GM19438 (cell line): ENCODE results near the gene SLC39A1.
"Not testable (repeated sequence)": the region's sequence is repeated elsewhere in the genome, so short reads cannot be mapped to it uniquely, and the experiment has no call there.

Experiments
- ATAC-seq: cut with Tn5 transposase; IDR thresholded peaks from one replicate; pipeline ENCODE4 v1.9.1; 2021; ENCODE audit warnings: low read depth; ENCODE audit not compliant: unreplicated experiment

The SLC39A1 gene

GRCh38 chr1:153933430-153933829 is 29.9 kb downstream of the SLC39A1 start:
- ATAC-seq, result no peak

GRCh38 chr1:153932156-153933131 is 30.9 kb downstream of the SLC39A1 start:
- ATAC-seq, result no peak

GRCh38 chr1:153929981-153930948 is 33.1 kb downstream of the SLC39A1 start:
- ATAC-seq, result no peak

GRCh38 chr1:153929426-153929825 is 33.9 kb downstream of the SLC39A1 start:
- no peak for ATAC-seq

- ATAC-seq, result no peak
Observed at GRCh38 chr1:153928791-153929341, 34.5 kb downstream of the SLC39A1 start.

- no peak for ATAC-seq
Observed at GRCh38 chr1:153928245-153928644, 35.1 kb downstream of the SLC39A1 start.

GRCh38 chr1:153926405-153926804 is 36.9 kb downstream of the SLC39A1 start:
- no peak for ATAC-seq

- peak; percentile 93 for ATAC-seq
Observed at GRCh38 chr1:153922972-153923925, 40.1 kb downstream of the SLC39A1 start, which contains the start of gene GATAD2B. Gene GATAD2B, minus strand, starts transcription at chr1:153922972. Its CDS starts 94,625 bp downstream, at chr1:153828347.

- ATAC-seq, result peak; percentile 27
Observed at GRCh38 chr1:153922076-153922971, 41.0 kb downstream of the SLC39A1 start.

- no peak for ATAC-seq
Observed at GRCh38 chr1:153921803-153922075, 41.6 kb downstream of the SLC39A1 start.

- no peak for ATAC-seq
Observed at GRCh38 chr1:153921080-153921802, 42.1 kb downstream of the SLC39A1 start.

- no peak for ATAC-seq
Observed at GRCh38 chr1:153919876-153920852, 43.2 kb downstream of the SLC39A1 start.

- ATAC-seq, result no peak
Observed at GRCh38 chr1:153916297-153916696, 47.0 kb downstream of the SLC39A1 start.

- no peak for ATAC-seq
Observed at GRCh38 chr1:153912349-153912748, 51.0 kb downstream of the SLC39A1 start.

GRCh38 chr1:153910560-153910959 is 52.8 kb downstream of the SLC39A1 start:
- ATAC-seq, result not testable (repeated sequence)
